HG03060 (cell line): ENCODE measurements around the gene PIK3R5.
A peak's percentile ranks its signal among the peaks of the same experiment; 100 is the strongest.
"Not testable (repeated sequence)": the region's sequence is repeated elsewhere in the genome, so short reads cannot be mapped to it uniquely, and the experiment has no call there.

Experiments used
- ATAC-seq: cut with Tn5 transposase; IDR thresholded peaks from one replicate; pipeline ENCODE4 v1.9.1; 2021; ENCODE audit warnings: low read depth, moderate number of reproducible peaks; ENCODE audit not compliant: unreplicated experiment

The PIK3R5 gene

DNA sequence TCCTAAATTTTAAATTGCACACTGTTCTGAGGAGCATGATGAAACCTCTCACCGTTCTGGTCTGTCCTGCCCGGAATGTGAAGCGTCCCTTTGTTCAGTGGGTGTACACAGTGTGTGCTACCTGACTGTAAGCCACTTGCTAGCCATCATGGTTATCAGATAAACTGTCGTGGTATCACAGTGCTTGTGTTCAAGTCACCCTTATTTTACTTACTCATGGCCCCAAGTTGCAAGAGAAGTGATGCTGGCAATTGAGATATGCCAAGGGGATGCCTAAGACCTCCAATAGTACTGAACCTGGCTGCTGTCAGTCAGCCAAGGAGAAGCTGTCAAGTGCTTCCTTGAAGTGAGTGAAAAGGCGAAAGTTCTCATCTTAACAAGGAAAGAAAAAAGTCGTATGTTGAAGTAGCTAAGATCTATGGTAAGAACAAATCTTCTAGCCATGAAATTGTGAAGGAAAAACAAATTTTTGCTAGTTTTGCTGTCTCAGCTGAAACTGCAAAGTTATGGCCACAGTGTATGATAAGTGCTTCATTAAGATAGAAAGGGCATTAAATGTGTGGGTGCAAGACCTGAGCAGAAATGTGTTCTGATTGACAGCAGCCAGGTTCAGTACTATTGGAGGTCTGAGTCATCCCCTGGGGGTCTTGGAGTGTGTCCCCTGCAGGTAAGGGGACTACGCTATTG lies 103.9 kb downstream of the PIK3R5 start:
- ATAC-seq, result no peak

DNA sequence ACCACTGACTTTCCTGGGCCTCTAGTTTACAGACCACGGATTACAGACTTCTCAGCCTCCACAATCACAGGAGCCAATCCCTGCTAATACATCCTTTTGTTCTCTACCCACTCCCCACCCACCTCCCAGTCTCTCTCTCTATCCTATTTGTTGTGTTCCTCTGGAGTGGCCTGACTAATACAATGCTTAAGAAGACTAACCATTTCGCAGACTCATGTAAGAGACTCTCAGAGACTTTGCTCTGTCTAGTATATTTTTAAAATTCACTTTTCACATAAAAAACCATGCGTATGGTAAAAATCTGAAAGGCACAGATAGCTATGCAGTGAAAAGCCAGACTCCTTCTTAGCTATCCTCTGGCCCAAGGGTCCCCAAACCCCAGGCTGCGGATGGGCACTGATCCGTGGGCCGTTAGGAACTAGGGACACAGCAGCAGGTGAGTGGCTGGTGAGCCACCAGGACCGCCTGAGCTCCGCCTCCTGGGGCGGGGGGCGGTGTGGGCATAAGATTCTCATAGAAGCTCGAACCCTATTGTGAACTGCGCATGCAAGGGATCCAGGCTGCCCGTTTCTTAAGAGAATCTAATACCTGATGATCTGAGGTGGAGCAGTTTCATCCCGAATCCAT lies 105.6 kb downstream of the PIK3R5 start:
- no peak for ATAC-seq

DNA sequence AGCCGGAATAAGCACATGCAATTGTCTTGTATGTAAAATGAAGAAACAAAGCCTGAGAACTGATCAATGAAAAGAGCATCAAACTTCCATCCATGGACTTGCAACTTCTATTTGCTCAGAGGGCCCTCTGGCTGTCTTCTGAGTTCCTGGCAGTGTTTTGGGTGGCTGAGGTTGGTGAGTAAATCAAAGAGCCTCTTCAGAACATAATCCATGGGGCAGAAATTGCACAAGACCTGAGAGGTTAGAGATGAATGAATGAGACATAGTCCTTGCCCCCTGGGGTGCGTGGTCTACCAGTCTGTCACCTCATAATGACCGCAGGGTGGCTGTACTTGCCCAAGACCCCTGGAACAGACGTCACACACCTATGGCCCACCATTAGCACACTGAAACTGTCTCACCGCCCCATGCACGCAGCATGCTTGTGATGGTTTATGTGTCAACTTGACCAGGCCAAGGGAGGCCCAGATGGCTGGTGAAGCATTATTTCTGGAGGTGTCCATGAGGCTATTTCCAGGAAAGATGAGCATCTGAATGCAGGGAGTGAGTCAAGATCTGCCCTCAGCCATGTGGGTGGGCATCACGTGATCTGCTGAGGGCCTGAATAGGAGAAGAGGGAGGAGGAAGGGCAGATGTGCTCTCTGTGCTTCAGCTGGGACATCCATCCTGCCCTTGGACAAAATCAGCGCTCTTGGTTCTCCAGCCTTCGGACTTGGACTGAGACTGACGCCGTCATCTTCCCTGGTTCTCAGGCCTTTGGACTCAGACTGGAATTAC lies 106.3 kb downstream of the PIK3R5 start:
- ATAC-seq, result no peak

DNA sequence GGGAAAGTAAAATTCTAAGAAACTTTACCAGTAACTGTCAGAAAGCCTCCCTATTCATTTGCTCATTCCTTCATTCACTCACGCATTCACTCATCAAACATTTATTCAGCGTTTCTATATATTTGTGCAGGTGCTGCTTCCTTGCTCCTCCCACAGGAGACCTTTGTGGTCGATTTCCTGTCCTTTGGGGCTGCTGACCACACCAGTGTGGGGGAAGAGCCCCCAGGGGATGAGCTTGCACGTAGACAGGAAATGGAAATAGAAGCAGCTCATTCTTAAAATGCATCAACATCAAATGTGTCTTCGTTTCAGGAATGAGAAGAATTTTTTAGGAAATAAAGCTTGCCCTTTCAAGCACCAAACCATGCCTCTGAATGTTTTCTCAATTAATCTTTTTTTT lies 107.6 kb downstream of the PIK3R5 start:
- ATAC-seq, result peak; percentile 38

DNA sequence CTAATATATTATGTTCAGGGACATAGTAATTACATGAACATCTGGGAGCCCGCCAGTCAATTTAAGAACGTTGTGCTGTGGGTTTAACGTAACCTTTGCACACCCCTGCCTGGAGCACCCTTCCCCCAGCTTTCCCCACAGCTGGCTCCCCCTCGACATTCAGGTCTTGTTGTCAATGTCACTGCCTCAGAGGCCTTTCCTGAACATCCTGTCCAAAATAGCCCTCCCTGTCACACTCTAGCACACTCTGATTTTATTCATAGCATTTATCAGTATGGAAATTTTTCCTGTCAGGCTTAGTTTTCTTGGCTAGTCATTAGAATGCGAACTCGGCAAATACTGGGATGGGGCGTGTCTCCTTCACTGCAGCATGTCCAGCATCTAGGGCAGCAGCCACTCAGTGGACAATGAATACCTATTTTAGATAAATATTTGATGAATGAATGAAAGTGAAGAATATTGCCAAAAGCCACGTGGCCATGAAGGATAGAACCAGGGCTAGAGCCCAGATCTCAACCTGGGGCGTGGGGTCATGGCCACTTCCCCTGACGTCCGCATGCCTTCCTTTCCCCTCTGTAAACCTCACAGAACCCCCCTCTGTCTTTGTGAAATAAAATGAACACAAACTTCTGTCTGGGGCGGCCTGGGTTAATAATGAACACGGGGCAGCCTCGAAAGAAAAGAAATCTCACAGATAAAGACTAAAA lies 108.5 kb downstream of the PIK3R5 start:
- no peak for ATAC-seq

DNA sequence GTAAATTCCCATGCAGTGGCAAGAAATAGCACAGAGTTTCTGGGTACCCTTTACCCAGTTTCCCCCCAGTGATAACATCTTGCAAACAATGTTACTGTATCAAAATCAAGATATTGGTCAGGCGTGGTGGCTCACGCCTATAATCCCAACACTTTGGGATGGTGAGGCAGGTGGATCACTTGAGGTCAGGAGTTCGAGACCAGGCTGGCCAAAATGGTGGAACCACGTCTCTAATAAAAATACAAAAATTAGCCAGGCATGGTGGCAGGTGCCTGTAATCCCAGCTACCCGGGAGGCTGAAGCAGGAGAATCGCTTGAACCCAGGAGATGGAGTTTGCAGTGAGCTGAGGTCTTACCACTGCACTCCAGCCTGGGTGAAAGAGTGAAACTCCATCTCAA lies 109.3 kb downstream of the PIK3R5 start:
- ATAC-seq, result not testable (repeated sequence)

DNA sequence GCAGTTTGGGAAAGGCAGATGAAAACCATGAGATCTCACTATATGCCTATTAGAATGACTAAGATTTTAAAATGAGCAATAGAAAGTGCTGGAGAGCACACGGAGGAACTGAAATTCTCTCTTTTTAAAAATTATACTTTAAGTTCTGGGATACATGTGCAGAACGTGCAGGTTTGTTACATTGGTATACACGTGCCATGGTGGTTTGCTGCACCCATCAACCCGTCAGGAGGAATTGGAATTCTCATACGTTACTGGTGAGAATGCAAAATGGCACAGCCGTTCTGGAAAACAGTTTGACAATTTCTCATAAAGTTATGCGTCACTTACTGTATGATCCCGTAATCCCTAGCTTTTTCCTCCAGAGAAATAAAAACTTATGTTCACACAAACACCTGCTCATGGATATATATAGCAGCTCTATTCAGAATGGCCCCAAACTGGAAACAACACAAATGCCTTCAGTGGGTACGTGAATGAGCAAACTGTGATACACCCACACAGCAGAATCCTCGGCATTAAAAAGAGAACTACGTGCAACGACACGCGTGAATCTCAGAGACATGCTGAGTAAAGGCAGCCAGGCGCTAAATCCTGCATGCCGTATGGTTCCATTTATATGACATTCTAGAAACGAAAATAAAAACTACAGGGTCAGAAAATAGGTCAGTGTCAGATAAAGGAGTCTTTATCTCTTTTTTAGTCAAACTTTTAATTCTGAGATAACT lies 109.9 kb downstream of the PIK3R5 start:
- ATAC-seq, result no peak

DNA sequence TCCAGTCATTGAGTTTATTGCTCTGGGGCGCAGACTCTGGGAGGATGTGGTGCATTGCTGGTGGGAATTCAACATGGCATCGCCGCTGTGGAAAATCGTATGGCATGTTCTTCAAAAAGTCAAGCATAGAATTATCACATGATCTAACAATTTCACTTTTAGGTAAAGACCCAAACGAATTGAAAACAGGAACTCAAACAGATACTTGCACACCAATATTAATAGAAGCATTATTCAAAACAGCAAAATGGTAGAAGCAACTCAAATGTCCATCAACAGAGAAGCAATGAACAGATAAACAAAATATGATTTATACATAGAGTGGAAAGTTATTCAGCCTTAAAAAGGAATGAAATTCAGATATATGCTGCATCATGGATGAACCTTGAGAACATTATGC lies 113.9 kb downstream of the PIK3R5 start:
- ATAC-seq, result no peak

DNA sequence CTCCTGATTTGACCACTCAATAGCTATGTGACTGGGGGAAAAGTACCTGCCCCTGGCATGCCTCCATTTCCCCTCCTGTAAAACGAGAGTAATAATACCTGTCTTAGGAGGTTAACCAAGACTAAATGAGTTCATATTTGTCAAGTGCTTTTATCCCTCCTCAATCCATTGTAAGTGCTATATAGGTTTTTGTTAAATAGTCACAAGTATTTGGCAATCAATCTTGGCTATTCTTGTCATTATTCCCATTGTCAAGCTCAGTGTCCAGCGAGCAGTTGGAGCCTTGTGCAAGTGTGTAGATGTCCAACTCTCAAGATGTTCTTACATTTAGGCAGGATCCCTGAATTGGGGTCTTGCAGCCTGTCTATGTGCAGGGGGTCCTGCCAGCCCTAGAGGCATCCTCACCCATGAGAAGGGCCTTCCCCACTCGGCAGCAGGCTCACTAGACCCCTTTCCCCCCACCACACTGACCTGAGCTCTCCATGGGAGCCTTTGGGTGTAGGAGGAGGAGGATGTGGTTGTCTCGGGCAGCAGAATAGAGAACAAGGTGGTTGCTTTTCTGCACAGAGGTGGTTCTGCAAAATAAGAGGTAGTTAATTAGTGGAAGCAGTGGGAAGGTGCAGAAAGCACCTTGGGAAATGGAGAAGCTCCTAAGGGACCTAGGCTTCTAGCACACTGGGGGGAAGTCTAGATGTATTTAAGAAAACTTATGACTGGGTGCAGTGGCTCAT lies 116.0 kb downstream of the PIK3R5 start:
- no peak for ATAC-seq

DNA sequence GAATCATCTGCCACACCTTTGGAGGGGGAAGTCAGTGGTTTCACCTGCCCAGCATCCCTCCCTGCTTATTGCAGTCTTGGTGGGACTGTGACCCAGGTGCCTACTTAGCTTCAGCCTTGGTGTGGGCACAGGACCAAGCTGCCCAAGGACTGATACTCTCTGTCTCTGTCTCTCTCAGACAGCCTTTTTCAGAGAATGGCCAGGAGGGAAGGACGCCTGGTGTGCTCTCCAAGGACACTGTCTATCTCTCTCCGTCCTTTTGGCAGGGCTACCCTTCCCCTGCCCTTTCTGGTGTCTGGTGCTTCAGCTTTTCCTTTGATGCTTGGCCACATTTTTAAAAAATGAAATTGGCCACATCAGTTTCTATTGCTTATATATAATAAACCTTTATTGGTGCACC lies 117.6 kb downstream of the PIK3R5 start:
- ATAC-seq, result no peak

DNA sequence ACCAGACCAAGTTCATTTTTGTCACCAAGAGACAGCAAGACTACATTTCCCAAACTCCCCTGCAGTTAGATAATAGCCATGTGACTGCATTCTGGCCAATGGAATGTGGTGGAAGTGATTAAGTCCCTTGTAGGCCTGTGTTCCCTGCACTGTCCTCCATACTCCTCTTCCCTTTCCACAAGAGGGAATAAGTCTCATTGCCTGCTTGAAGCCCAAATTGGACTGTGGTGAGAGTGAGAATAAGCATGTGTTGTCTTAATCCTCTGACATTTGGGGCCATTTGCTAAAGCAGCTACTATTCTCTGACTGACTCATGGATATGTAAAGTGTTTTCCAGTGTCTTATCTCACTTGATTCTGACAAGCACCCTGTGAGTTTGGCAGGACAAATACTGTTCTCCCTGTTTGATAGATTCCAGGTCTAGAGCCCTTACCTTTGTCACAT lies 118.7 kb downstream of the PIK3R5 start:
- ATAC-seq, result no peak

DNA sequence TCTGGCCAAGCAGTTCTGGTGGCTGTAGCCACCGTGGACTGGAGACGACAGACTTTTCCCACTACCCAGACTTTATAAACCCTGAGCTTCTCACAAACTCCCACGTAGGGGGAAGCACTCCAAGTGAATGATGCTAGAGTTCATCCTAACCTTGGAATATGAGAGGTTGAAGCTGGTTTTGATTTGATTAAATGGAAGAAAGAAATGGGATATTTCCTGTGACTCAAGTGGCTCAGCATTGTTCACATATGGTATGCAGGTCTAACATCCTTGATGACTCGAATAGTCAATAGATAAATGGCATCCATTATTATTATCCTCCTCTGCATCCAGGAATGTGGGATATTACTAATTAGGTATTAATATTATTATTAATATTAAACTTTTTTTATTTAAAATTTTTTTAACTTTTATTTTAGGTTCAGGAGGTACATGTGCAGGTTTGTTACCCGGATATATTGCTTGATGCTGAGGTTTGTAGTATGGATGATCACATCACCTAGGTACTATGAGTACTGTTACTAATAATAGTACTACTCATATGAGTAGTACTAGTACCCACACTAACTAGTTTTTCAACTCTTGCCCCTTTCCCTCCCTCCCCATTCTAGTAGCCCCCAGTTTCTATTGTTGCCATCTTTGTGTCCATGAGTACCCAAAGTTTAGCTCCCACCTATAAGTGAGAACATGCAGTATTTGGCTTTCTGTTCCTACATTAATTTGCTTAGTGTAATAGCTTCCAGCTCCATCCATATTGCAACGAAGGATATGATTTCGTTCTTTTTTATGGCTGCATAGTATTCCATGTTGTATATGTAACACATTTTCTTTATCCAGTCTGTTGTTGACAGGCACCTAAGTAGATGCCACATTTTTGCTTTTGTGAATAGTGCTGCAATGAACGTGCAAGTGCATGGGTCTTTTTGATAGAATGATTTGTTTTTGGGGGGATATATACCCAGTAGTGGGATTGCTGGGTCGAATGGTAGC lies 121.0 kb downstream of the PIK3R5 start:
- ATAC-seq, result no peak

DNA sequence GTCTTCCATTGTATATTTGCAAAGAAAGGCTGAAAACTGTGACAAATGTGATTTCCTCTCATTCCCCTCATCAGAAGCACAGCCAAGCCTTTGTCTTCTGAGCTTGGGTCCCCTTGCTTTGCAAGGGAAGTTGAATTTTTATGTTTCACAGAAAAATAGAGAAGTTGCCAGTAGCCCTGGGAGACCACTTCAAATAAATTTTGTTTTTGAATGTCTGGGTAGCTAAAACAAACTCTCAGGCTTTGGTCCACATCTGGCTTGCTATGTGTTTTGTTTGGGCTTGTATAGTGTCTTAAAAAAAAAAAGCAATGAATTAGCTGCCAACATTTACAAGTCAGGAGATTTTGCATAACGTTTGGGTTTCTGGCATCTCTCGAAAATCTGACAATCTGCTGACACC lies 122.2 kb downstream of the PIK3R5 start:
- ATAC-seq, result no peak

DNA sequence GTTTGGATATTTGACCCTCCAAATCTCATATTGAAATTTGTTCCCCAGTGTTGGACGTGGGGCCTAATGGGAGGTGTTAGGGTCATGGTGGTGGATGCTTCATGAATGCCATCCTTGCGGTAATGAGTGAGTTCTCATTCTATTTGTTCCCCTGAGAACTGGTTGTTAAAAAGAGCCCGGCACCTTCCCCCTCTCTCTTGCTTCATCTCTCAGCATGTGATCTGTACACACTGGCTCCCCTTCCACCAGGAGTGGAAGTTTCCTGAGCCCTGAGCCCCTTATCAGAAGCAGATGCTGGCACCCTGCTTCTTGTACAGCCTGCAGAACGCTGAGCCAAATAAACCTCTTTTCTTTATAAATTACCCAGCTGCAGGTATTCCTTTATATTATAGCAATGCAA lies 123.7 kb downstream of the PIK3R5 start:
- ATAC-seq, result no peak

DNA sequence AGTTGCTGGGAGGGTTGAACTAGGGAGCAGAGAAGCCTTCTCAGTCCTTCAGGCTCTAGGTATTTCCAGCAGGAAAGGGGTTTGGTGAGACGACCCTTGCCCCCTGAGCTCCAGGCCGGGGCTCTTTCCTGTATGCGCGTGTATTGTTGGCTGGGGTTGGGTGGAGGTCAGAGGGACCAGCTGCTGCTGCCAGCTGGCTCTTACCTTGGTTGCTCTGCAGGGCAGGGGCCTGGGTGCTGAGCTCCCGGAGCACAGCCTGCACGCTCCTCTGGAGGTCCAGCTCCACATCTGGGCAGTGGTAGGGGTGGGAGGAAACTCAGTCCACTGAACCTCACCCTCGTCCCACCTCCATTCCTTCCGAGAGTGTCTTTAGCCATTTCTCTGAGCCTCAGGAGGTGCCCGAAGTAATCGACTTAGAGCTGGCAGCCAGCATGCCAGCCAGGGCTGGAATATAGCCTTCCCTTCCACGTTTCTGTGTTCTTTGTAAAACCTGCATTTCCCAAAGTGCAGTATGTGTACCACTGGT lies 126.0 kb downstream of the PIK3R5 start:
- ATAC-seq, result no peak

DNA sequence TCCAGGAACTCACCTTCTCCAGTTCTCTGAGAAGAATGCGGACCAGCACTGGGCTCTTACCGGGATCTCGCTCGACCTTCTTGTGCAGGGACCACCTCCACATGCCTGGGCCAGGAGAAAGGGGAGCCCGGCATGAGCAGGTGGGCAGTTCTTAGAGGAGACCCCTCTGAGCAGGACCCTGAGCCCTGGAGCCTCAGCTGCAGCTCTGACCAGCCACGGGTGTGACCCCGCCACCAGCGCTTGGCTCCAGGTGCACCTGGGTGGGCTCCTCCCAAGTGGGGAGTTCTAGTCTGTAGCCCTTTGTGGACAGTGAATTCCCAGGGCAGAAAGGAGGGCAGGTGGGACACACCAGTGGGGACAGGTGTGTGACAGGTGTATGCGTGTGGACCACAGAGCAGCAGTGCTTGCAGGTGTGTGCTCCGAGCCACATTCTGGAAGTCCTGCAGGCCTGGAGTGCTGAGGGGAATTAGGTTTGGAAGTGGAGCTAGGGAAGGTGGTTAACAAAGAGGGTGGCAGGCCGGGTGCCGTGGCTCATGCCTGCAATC lies 126.9 kb downstream of the PIK3R5 start:
- no peak for ATAC-seq

DNA sequence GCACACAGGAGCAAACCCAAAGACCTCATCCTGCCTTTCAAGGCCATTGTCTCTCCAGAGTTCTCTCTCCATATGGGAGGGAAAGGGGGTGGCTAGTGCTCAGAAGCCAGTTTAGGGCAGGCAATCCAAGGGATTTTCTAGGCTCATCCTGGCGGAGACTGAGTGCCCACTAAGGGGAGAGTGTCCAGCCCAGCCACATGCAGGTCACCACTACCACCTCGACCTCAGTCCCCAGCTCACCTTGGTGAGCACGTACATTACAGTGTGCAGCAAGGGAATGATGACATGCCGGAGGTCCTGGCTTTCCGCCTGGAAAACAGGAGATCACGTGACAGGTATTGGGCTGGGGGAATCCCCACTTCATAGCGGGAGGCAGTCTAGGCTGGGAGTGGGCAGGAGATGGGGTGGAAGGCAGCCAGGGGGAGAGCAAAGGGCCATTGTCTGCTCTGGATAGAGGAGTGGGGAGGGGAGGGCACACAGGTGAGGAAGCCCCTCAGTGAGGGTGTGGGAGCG lies 127.9 kb downstream of the PIK3R5 start:
- no peak for ATAC-seq
